HepG2 (cell line): ENCODE data around the gene RNF126.

Experiments
- KDM5A ChIP-seq: fragments of 200-600 bp; sonication (generic); IDR thresholded peaks from 2 replicates; pipeline ENCODE4 v1.7.0; 2018; ENCODE audit warnings: antibody characterized with exemption, mild to moderate bottlenecking, low read length, borderline replicate concordance
- MYC ChIP-seq: sonication (generic); formaldehyde crosslinking; IDR thresholded peaks from 2 replicates; pipeline ENCODE4 v1.9.0; 2021; ENCODE audit warnings: missing genetic modification reagents, borderline replicate concordance
- NAIF1 ChIP-seq: sonication (generic); formaldehyde crosslinking; IDR thresholded peaks from 2 replicates; pipeline ENCODE4 v1.5.0; 2020; ENCODE audit warnings: mild to moderate bottlenecking, missing genetic modification reagents, borderline replicate concordance
- POLR2A ChIP-seq, 2 experiments: IDR thresholded peaks; 2 replicates each; pipeline ENCODE4 v1.6.1; 2011; ENCODE audit warnings: low read depth in 2 of 2, low read length in 2 of 2, mild to moderate bottlenecking in 1 of 2, moderate library complexity in 1 of 2; ENCODE audit not compliant: insufficient read depth in 1 of 2
- REXO4 ChIP-seq: sonication (generic); formaldehyde crosslinking; IDR thresholded peaks from 2 replicates; pipeline ENCODE4 v1.8.0; 2022; ENCODE audit warnings: missing genetic modification reagents, mild to moderate bottlenecking, borderline replicate concordance
- TAF1 ChIP-seq: sonication (generic); formaldehyde crosslinking; IDR thresholded peaks from 2 replicates; pipeline ENCODE4 v1.4.0; 2020; ENCODE audit warnings: missing genetic modification reagents
- ZBTB7B ChIP-seq: sonication (generic); formaldehyde crosslinking; IDR thresholded peaks from 2 replicates; pipeline ENCODE4 v1.4.0; 2020; ENCODE audit warnings: missing genetic modification reagents
- ZNF589 ChIP-seq: sonication (generic); formaldehyde crosslinking; conservative IDR thresholded peaks from 2 replicates; pipeline ENCODE4 v1.8.0; 2022; ENCODE audit warnings: mild to moderate bottlenecking, moderate library complexity, missing genetic modification reagents
- ZNF609 ChIP-seq: sonication (generic); formaldehyde crosslinking; IDR thresholded peaks from 2 replicates; pipeline ENCODE4 v1.4.0; 2020; ENCODE audit warnings: mild to moderate bottlenecking, missing genetic modification reagents, borderline replicate concordance
- TF ChIP-seq, protein P1 (sequence below): sonication (generic); formaldehyde crosslinking; IDR thresholded peaks from 2 replicates; pipeline ENCODE4 v1.4.0; 2020; ENCODE audit warnings: mild to moderate bottlenecking, missing genetic modification reagents
- TF ChIP-seq, protein P2 (sequence below): sonication (generic); formaldehyde crosslinking; IDR thresholded peaks from 2 replicates; pipeline ENCODE4 v1.5.0; 2020; ENCODE audit warnings: mild to moderate bottlenecking, missing genetic modification reagents, moderate library complexity
- TF ChIP-seq, protein P3 (sequence below): sonication (generic); formaldehyde crosslinking; IDR thresholded peaks from 2 replicates; pipeline ENCODE4 v1.8.1; 2022; ENCODE audit warnings: mild to moderate bottlenecking, missing genetic modification reagents
- TF ChIP-seq, protein P4 (sequence below), 2 experiments: sonication (generic) in 1 of 2; formaldehyde crosslinking in 1 of 2; IDR thresholded peaks; 2 replicates each; pipeline versions ENCODE4 v1.5.1 to v1.6.1; 2011 to 2020; ENCODE audit warnings: borderline replicate concordance in 1 of 2, low read depth in 1 of 2, low read length in 1 of 2, mild to moderate bottlenecking in 1 of 2, missing genetic modification reagents in 1 of 2, moderate library complexity in 1 of 2

GRCh38 chr19:658059-658839 lies 4.8 kb downstream of the RNF126 start:
- TF ChIP-seq REXO4 (CRISPR knock-in tag) (no peak), POLR2A (IDR thresholded peaks at IDR 0.05; ENCODE audit: insufficient read depth in 1 of 2, low read depth in 2 of 2, low read length in 2 of 2) (no peak), NAIF1 (CRISPR knock-in tag) (no peak), ZBTB7B (CRISPR knock-in tag) (no peak), KDM5A (no peak), ZNF609 (CRISPR knock-in tag) (no peak), MYC (CRISPR knock-in tag) (no peak), ZNF589 (no peak), TAF1 (CRISPR knock-in tag) (no peak)
- TF ChIP-seq, protein P1, sequence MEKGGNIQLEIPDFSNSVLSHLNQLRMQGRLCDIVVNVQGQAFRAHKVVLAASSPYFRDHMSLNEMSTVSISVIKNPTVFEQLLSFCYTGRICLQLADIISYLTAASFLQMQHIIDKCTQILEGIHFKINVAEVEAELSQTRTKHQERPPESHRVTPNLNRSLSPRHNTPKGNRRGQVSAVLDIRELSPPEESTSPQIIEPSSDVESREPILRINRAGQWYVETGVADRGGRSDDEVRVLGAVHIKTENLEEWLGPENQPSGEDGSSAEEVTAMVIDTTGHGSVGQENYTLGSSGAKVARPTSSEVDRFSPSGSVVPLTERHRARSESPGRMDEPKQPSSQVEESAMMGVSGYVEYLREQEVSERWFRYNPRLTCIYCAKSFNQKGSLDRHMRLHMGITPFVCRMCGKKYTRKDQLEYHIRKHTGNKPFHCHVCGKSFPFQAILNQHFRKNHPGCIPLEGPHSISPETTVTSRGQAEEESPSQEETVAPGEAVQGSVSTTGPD (CRISPR knock-in tag): no peak
- TF ChIP-seq, protein P2, sequence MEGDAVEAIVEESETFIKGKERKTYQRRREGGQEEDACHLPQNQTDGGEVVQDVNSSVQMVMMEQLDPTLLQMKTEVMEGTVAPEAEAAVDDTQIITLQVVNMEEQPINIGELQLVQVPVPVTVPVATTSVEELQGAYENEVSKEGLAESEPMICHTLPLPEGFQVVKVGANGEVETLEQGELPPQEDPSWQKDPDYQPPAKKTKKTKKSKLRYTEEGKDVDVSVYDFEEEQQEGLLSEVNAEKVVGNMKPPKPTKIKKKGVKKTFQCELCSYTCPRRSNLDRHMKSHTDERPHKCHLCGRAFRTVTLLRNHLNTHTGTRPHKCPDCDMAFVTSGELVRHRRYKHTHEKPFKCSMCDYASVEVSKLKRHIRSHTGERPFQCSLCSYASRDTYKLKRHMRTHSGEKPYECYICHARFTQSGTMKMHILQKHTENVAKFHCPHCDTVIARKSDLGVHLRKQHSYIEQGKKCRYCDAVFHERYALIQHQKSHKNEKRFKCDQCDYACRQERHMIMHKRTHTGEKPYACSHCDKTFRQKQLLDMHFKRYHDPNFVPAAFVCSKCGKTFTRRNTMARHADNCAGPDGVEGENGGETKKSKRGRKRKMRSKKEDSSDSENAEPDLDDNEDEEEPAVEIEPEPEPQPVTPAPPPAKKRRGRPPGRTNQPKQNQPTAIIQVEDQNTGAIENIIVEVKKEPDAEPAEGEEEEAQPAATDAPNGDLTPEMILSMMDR: no peak
- TF ChIP-seq, protein P3, sequence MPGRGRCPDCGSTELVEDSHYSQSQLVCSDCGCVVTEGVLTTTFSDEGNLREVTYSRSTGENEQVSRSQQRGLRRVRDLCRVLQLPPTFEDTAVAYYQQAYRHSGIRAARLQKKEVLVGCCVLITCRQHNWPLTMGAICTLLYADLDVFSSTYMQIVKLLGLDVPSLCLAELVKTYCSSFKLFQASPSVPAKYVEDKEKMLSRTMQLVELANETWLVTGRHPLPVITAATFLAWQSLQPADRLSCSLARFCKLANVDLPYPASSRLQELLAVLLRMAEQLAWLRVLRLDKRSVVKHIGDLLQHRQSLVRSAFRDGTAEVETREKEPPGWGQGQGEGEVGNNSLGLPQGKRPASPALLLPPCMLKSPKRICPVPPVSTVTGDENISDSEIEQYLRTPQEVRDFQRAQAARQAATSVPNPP (CRISPR knock-in tag): no peak
- TF ChIP-seq, protein P4, sequence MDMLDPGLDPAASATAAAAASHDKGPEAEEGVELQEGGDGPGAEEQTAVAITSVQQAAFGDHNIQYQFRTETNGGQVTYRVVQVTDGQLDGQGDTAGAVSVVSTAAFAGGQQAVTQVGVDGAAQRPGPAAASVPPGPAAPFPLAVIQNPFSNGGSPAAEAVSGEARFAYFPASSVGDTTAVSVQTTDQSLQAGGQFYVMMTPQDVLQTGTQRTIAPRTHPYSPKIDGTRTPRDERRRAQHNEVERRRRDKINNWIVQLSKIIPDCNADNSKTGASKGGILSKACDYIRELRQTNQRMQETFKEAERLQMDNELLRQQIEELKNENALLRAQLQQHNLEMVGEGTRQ (IDR thresholded peaks at IDR 0.05; ENCODE audit: low read depth, low read length): no peak
- TF ChIP-seq, protein P4 (CRISPR knock-in tag; IDR thresholded peaks at IDR 0.05; ENCODE audit: borderline replicate concordance): no peak
